ENCODE data around the gene CALN1. TPM values are rescaled to one million over a fixed set of nuclear protein-coding genes. Genes with fewer than 3 reads are reported as not detected.

CALN1 gene
- polyA plus RNA-seq, 1 donor (not counting 4 experiments of a cell fraction or from before 2014, with no cell fraction given): not detected

DNA sequence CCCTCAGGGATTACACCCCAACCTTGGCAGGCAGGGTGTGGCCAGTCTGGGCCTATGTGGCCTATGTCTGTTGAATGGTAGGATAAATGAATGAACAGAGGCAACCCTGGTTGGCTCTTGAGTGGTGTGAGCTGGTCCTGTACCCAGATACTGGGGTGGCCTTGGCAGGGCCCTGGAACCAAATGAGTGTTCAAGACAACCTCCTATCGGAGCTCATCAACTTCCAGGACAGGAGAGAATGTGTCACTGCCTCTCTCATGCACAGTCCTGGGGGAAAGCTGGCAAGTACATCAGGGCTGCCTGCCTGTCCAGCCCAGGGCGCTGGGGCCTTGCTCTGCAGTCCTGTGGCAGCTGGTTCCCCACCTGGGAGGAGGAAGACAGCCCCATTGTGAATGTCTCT lies 271.6 kb downstream of the CALN1 start:
- FAIRE-seq: no peak

DNA sequence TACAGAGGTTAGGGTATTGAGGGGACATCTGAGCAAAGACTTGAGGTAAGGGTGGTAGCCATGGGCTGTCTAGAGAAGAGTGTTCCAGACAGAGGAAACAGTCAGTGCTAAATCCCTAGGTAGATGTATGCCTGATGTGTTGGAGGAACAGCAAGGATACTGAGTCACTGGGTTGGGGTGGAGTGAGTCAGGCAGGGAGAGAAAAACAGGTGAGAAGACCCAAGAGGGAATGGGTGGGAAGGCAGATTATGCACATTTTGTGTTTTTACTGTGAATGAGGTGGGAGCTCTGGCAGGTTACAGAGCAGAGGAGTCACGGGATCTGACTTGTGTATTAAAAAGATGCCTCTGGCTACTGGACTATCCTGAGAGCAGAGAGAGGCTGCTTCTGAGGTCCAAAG lies 285.0 kb downstream of the CALN1 start:
- dilution Hi-C loops (cut with MboI; ENCODE audit: extremely low pct_ligation_motif_present, low sequenced_read_pairs): no loop called here
- TF ChIP-seq, protein P1, sequence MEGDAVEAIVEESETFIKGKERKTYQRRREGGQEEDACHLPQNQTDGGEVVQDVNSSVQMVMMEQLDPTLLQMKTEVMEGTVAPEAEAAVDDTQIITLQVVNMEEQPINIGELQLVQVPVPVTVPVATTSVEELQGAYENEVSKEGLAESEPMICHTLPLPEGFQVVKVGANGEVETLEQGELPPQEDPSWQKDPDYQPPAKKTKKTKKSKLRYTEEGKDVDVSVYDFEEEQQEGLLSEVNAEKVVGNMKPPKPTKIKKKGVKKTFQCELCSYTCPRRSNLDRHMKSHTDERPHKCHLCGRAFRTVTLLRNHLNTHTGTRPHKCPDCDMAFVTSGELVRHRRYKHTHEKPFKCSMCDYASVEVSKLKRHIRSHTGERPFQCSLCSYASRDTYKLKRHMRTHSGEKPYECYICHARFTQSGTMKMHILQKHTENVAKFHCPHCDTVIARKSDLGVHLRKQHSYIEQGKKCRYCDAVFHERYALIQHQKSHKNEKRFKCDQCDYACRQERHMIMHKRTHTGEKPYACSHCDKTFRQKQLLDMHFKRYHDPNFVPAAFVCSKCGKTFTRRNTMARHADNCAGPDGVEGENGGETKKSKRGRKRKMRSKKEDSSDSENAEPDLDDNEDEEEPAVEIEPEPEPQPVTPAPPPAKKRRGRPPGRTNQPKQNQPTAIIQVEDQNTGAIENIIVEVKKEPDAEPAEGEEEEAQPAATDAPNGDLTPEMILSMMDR (optimal IDR thresholded peaks at IDR 0.05 in 1 of 3, IDR thresholded peaks at IDR 0.05 in 1 of 3, conservative IDR thresholded peaks at IDR 0.05 in 1 of 3; ENCODE audit: extremely low read depth in 1 of 3, insufficient read depth in 2 of 3, low read length in 3 of 3): no peak
- TF ChIP-seq EZH2 (IDR thresholded peaks at IDR 0.05; ENCODE audit: low read length): no peak
- Histone ChIP-seq H3K79me2 (ENCODE audit: control insufficient read depth, insufficient read depth, low read length) (no peaks in the 10 kb centered on the region), H3K9ac (ENCODE audit: control insufficient read depth, extremely low read depth, insufficient read depth, low read length) (no peak overlapping the region), H3K36me3 (ENCODE audit: control insufficient read depth in 2 of 2, extremely low read depth in 1 of 2, insufficient read depth in 2 of 2, low read length in 2 of 2) (no peaks in the 10 kb centered on the region), H3K27me3 (ENCODE audit: control insufficient read depth, extremely low read depth, insufficient read depth, low read length) (no peaks in the 10 kb centered on the region), H3K4me1 (ENCODE audit: control insufficient read depth, extremely low read depth, insufficient read depth, low read length) (no peaks in the 10 kb centered on the region), H3K27ac (ENCODE audit: control insufficient read depth, insufficient read depth, low read length) (no peak overlapping the region), H3K4me3 (ENCODE audit: control insufficient read depth in 2 of 3, extremely low read depth in 1 of 3, insufficient read depth in 2 of 3, low read depth in 1 of 3, low read length in 3 of 3) (no peak overlapping the region), H4K20me1 (ENCODE audit: control insufficient read depth, extremely low read depth, insufficient read depth, low read length) (no peaks in the 10 kb centered on the region), H2AFZ (ENCODE audit: control insufficient read depth, low read length) (no peak overlapping the region), H3K9me1 (ENCODE audit: control insufficient read depth, extremely low read depth, insufficient read depth, low read length) (no peaks in the 10 kb centered on the region), H3K9me3 (ENCODE audit: control insufficient read depth, low read depth, low read length) (no peaks in the 10 kb centered on the region), H3K4me2 (ENCODE audit: control insufficient read depth, extremely low read depth, insufficient read depth, low read depth, low read length) (no peak overlapping the region)
- FAIRE-seq (no peak), DNase-seq (ENCODE audit: low read depth, low spot score) (no peak)

More for the DNA sequence above, 271.6 kb downstream of the CALN1 start:
- H3K9ac ChIP-seq (ENCODE audit: control insufficient read depth, extremely low read depth, insufficient read depth, low read length): no peak overlapping the region
- H3K4me3 ChIP-seq (ENCODE audit: control insufficient read depth in 2 of 3, extremely low read depth in 1 of 3, insufficient read depth in 2 of 3, low read depth in 1 of 3, low read length in 3 of 3): no peak overlapping the region
- H3K79me2 ChIP-seq (ENCODE audit: control insufficient read depth, insufficient read depth, low read length): no peaks in the 10 kb centered on the region
- H3K9me3 ChIP-seq (ENCODE audit: control insufficient read depth, low read depth, low read length): peaks cover 2% of the 10 kb centered on the region
- no peak overlapping the region for H3K27ac ChIP-seq (ENCODE audit: control insufficient read depth, insufficient read depth, low read length)
- H4K20me1 ChIP-seq (ENCODE audit: control insufficient read depth, extremely low read depth, insufficient read depth, low read length): no peaks in the 10 kb centered on the region
- dilution Hi-C loops (cut with MboI; ENCODE audit: extremely low pct_ligation_motif_present, low sequenced_read_pairs): no loop called here
- no peaks in the 10 kb centered on the region for H3K36me3 ChIP-seq (ENCODE audit: control insufficient read depth in 2 of 2, extremely low read depth in 1 of 2, insufficient read depth in 2 of 2, low read length in 2 of 2)
- H3K4me1 ChIP-seq (ENCODE audit: control insufficient read depth, extremely low read depth, insufficient read depth, low read length): no peaks in the 10 kb centered on the region
- no peaks in the 10 kb centered on the region for H3K9me1 ChIP-seq (ENCODE audit: control insufficient read depth, extremely low read depth, insufficient read depth, low read length)
- H2AFZ ChIP-seq (ENCODE audit: control insufficient read depth, low read length): no peak overlapping the region
- H3K4me2 ChIP-seq (ENCODE audit: control insufficient read depth, extremely low read depth, insufficient read depth, low read depth, low read length): no peak overlapping the region
- H3K27me3 ChIP-seq (ENCODE audit: control insufficient read depth, extremely low read depth, insufficient read depth, low read length): no peaks in the 10 kb centered on the region
- no peak for DNase-seq (ENCODE audit: low read depth, low spot score)
- TF ChIP-seq EZH2 (IDR thresholded peaks at IDR 0.05; ENCODE audit: low read length): no peak
- TF ChIP-seq, protein P1 (optimal IDR thresholded peaks at IDR 0.05 in 1 of 3, IDR thresholded peaks at IDR 0.05 in 1 of 3, conservative IDR thresholded peaks at IDR 0.05 in 1 of 3; ENCODE audit: extremely low read depth in 1 of 3, insufficient read depth in 2 of 3, low read length in 3 of 3): no peak
